Smooth muscle cell (in vitro differentiated cells): ENCODE data around the gene TTYH3. TPM values are rescaled to one million over a fixed set of nuclear protein-coding genes. Genes with fewer than 3 reads are reported as not detected.

ENCODE experiments used
- DNase-seq: peaks from one replicate; lab custom pipeline; 2025; ENCODE audit not compliant: unreplicated experiment; lab: John Stamatoyannopoulos, UW
- H2AFZ ChIP-seq: fragments of 200-600 bp; sonication (generic); 2 replicates; pipeline ENCODE4 v1.6.0; 2016; ENCODE audit warnings: antibody characterized with exemption, low read depth, mild to moderate bottlenecking
- H3F3A ChIP-seq: fragments of 200-600 bp; sonication (generic); 2 replicates; pipeline ENCODE4 v1.6.0; 2017; ENCODE audit warnings: antibody characterized with exemption, low read depth
- H3K27ac ChIP-seq: fragments of 200-600 bp; sonication (generic); 2 replicates; pipeline ENCODE4 v1.5.1; 2016; ENCODE audit warnings: low read depth, mild to moderate bottlenecking
- H3K27me3 ChIP-seq: fragments of 200-600 bp; sonication (generic); 2 replicates; pipeline ENCODE4 v1.6.1; 2016; ENCODE audit warnings: low read depth, mild to moderate bottlenecking
- H3K36me3 ChIP-seq: fragments of 200-600 bp; sonication (generic); 2 replicates; pipeline ENCODE4 v1.5.1; 2016; ENCODE audit warnings: low read depth
- H3K4me1 ChIP-seq: fragments of 200-600 bp; sonication (generic); 2 replicates; pipeline ENCODE4 v1.5.1; 2016; ENCODE audit warnings: low read depth
- H3K4me2 ChIP-seq: fragments of 200-600 bp; sonication (generic); 2 replicates; pipeline ENCODE4 v1.6.0; 2016; ENCODE audit warnings: mild to moderate bottlenecking
- H3K4me3 ChIP-seq: fragments of 200-600 bp; sonication (generic); 2 replicates; pipeline ENCODE4 v1.5.1; 2016; ENCODE audit warnings: mild to moderate bottlenecking
- H3K79me2 ChIP-seq: fragments of 200-600 bp; sonication (generic); 2 replicates; pipeline ENCODE4 v1.6.0; 2016; ENCODE audit warnings: low read depth, mild to moderate bottlenecking
- H3K9ac ChIP-seq: fragments of 200-600 bp; sonication (generic); 2 replicates; pipeline ENCODE4 v1.6.0; 2016; ENCODE audit warnings: low read depth
- H3K9me3 ChIP-seq: fragments of 200-600 bp; sonication (generic); replicated peaks from 2 replicates; pipeline ENCODE4 v1.5.1; 2016; ENCODE audit warnings: low read depth
- H4K20me1 ChIP-seq: fragments of 200-600 bp; sonication (generic); 2 replicates; pipeline ENCODE4 v1.6.0; 2016; ENCODE audit warnings: low read depth
- WGBS: methylation state at CpG from one replicate; pipeline ENCODE4 v1.1.7; 2016; ENCODE audit warnings: low lambda C conversion rate; 5-methylcytosine and 5-hydroxymethylcytosine counted together
- polyA plus RNA-seq: library from polyadenylated mRNA; unstranded; fragments of >200 nt; fragmentation: Nextera tagmentation; extraction: Ambion mirVana; gene quantifications from 2 replicates; pipeline ENCODE4 v1.2.1, GENCODE V29; 2016
- total RNA-seq: library from RNA; depleted of rRNA; stranded (reverse); fragments of >200 nt; gene quantifications from 2 replicates; pipeline ENCODE4 v1.2.3, GENCODE V29; 2014
- TF ChIP-seq, protein P1 (sequence below): fragments of 200-600 bp; sonication (generic); IDR thresholded peaks from 2 replicates; pipeline ENCODE4 v1.5.1; 2017; ENCODE audit warnings: borderline replicate concordance, mild to moderate bottlenecking, antibody characterized with exemption; ENCODE audit not compliant: insufficient read depth, poor library complexity, severe bottlenecking

The TTYH3 gene
- total and polyA plus RNA-seq, 2 experiments from 2014 or later = 51.5 to 179 TPM

DNA sequence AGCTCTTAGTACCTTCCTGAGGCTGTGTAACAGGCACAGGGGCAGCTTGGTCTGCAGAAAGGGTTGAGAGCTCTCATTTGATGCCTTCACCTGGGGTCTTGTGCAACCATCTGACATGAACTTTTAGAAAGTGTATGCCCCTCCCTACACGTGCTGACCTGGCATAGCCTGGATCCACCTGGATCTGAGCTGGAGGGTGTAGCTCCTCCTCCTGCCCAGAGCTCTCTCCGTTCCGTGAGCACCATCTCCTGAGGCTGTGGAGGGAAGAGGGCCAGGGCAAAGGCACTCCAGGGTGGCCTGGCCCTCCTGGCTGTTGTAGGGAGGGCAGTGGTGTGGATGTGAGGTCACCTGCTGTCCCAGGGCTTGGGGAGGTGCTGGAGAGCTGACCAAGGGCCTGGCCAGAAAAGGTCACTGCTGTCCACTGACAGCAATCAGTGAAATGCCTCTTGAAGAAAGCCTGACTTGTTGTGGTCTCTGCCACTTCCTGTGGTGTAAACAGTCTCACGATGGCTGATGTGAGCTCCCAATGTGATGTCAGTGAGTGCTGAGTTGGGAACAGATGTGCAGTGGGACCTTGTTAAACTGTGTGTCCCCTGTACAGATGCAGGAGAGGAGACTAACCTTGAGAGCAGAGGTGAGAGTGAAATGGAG, 79.2 kb downstream of the TTYH3 start:
- TF ChIP-seq, protein P1, sequence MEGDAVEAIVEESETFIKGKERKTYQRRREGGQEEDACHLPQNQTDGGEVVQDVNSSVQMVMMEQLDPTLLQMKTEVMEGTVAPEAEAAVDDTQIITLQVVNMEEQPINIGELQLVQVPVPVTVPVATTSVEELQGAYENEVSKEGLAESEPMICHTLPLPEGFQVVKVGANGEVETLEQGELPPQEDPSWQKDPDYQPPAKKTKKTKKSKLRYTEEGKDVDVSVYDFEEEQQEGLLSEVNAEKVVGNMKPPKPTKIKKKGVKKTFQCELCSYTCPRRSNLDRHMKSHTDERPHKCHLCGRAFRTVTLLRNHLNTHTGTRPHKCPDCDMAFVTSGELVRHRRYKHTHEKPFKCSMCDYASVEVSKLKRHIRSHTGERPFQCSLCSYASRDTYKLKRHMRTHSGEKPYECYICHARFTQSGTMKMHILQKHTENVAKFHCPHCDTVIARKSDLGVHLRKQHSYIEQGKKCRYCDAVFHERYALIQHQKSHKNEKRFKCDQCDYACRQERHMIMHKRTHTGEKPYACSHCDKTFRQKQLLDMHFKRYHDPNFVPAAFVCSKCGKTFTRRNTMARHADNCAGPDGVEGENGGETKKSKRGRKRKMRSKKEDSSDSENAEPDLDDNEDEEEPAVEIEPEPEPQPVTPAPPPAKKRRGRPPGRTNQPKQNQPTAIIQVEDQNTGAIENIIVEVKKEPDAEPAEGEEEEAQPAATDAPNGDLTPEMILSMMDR = no peak
- no peaks in the 10 kb centered on the region for H3K79me2 ChIP-seq

DNA sequence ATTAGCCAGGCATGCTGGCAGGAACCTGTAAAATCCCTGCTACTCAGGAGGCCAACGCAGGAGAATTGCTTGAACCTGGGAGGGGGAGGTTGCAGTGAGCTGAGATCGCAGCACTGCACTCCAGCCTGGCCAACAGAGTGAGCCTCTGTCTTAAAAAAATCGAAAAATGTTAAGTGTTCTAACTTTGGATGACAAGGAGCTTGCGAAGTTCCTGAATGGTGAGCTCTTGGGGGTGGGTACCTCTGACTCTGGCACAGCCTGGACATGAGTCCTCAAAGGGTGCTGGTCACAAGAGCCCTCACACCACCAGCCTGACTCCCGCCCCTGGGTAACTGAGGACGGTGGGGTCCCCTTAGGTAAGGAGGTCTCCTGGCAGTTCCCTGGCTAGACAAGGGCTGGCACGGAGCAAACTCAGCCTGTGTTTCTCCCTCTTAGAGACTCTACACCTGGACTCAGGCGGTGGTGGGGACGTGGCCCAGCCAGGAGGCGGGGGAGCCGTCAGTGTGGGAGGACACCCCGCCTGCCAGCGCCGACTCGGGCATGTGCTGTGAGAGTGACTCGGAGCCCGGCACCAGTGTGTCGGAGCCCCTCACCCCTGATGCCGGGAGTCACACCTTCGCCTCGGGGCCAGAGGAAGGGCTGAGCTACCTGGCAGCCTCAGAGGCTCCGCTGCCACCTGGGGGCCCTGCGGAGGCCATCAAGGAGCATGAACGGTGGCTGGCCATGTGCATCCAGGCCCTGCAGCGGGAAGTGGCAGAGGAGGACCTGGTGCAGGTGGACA, 80.3 kb downstream of the TTYH3 start:
- 97% methylated on average over 25 of the region's 25 CpGs for WGBS
- Histone ChIP-seq H3K9me3 (no peaks in the 10 kb centered on the region), H4K20me1 (peaks cover 5% of the 10 kb centered on the region), H3K4me2 (no peak overlapping the region), H2AFZ (no peak overlapping the region), H3F3A (no peaks in the 10 kb centered on the region), H3K27ac (no peak overlapping the region), H3K4me3 (no peak overlapping the region), H3K4me1 (peaks cover 3% of the 10 kb centered on the region), H3K36me3 (no peaks in the 10 kb centered on the region), H3K79me2 (no peaks in the 10 kb centered on the region), H3K9ac (no peak overlapping the region), H3K27me3 (no peaks in the 10 kb centered on the region)
- TF ChIP-seq, protein P1 = no peak
- DNase-seq = no peak

More for the DNA sequence above, 79.2 kb downstream of the TTYH3 start:
- Histone ChIP-seq H4K20me1 (no peaks in the 10 kb centered on the region), H2AFZ (no peak overlapping the region), H3K27ac (no peak overlapping the region), H3K9me3 (no peaks in the 10 kb centered on the region), H3K4me3 (no peak overlapping the region), H3K36me3 (no peaks in the 10 kb centered on the region), H3K9ac (no peak overlapping the region), H3K4me1 (peaks cover 11% of the 10 kb centered on the region), H3F3A (no peaks in the 10 kb centered on the region), H3K27me3 (no peaks in the 10 kb centered on the region), H3K4me2 (no peak overlapping the region)
- WGBS = 70% methylated on average over 4 of the region's 4 CpGs
- DNase-seq = no peak

DNA sequence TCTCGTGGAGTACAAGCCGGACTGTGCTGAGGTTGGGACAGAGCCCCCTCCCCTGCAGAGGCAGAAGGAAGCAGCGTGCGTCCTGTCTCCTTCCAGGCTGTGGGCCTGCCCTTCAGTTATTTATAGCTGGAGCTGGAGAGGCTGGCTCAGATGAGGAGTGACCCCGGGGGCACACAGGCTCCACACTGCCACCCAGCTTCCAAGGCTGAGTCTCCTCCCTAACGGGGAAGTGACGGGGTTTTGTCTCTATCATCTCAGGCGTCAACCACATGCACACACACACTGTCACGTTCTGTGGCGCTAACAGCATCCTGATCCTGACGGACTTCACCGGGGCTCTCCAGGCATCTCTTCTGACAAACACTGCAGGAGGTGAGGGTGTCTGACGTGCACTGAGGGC, 81.6 kb downstream of the TTYH3 start:
- H3K36me3 ChIP-seq = no peaks in the 10 kb centered on the region
- no peak overlapping the region for H3K9ac ChIP-seq
- H4K20me1 ChIP-seq = peaks cover 6% of the 10 kb centered on the region
- no peaks in the 10 kb centered on the region for H3K27me3 ChIP-seq
- H3K79me2 ChIP-seq = no peaks in the 10 kb centered on the region
- DNase-seq = no peak
- TF ChIP-seq, protein P1 = no peak
- WGBS = 69% methylated on average over 13 of the region's 13 CpGs
- H3K9me3 ChIP-seq = no peaks in the 10 kb centered on the region
- no peak overlapping the region for H3K4me2 ChIP-seq
- no peak overlapping the region for H2AFZ ChIP-seq
- H3K27ac ChIP-seq = no peak overlapping the region
- no peak overlapping the region for H3K4me3 ChIP-seq
- no peaks in the 10 kb centered on the region for H3K4me1 ChIP-seq
- H3F3A ChIP-seq = no peaks in the 10 kb centered on the region
